WTC11 (cell line): ENCODE measurements around the gene NFKB1.

ENCODE experiments used
- ATF1 ChIP-seq: sonication (generic); formaldehyde crosslinking; IDR thresholded peaks from 2 replicates; pipeline ENCODE4 v1.8.1; 2023; ENCODE audit warnings: mild to moderate bottlenecking, moderate library complexity, missing genetic modification reagents
- ZBTB21 ChIP-seq: sonication (generic); formaldehyde crosslinking; IDR thresholded peaks from 2 replicates; pipeline ENCODE4 v1.8.1; 2023; ENCODE audit warnings: mild to moderate bottlenecking, missing genetic modification reagents, borderline replicate concordance
- ZNF138 ChIP-seq: sonication (generic); formaldehyde crosslinking; conservative IDR thresholded peaks from 2 replicates; pipeline ENCODE4 v1.8.1; 2022; ENCODE audit warnings: mild to moderate bottlenecking, moderate library complexity, missing genetic modification reagents
- ZNF219 ChIP-seq: sonication (generic); formaldehyde crosslinking; IDR thresholded peaks from 2 replicates; pipeline ENCODE4 v1.8.0; 2023; ENCODE audit warnings: missing genetic modification reagents, mild to moderate bottlenecking, borderline replicate concordance
- TF ChIP-seq, protein P1 (sequence below): fragments of 200-600 bp; IDR thresholded peaks from 2 replicates; pipeline ENCODE4 v1.8.0; 2022; ENCODE audit warnings: antibody characterized with exemption
- TF ChIP-seq, protein P2 (sequence below): sonication (generic); formaldehyde crosslinking; IDR thresholded peaks from 2 replicates; pipeline ENCODE4 v1.8.1; 2023; ENCODE audit warnings: mild to moderate bottlenecking, missing genetic modification reagents, moderate library complexity
- TF ChIP-seq, protein P3 (sequence below): sonication (generic); formaldehyde crosslinking; IDR thresholded peaks from 2 replicates; pipeline ENCODE4 v1.8.0; 2023; ENCODE audit warnings: mild to moderate bottlenecking, missing genetic modification reagents
- TF ChIP-seq, protein P4 (sequence below): fragments of 250-450 bp; sonication (Bioruptor Pico); IDR thresholded peaks from 2 replicates; pipeline ENCODE4 v1.9.0; 2021; ENCODE audit warnings: mild to moderate bottlenecking, borderline replicate concordance
- TF ChIP-seq, protein P5 (sequence below): sonication (generic); formaldehyde crosslinking; IDR thresholded peaks from 2 replicates; pipeline ENCODE4 v1.8.0; 2022; ENCODE audit warnings: mild to moderate bottlenecking, missing genetic modification reagents

DNA sequence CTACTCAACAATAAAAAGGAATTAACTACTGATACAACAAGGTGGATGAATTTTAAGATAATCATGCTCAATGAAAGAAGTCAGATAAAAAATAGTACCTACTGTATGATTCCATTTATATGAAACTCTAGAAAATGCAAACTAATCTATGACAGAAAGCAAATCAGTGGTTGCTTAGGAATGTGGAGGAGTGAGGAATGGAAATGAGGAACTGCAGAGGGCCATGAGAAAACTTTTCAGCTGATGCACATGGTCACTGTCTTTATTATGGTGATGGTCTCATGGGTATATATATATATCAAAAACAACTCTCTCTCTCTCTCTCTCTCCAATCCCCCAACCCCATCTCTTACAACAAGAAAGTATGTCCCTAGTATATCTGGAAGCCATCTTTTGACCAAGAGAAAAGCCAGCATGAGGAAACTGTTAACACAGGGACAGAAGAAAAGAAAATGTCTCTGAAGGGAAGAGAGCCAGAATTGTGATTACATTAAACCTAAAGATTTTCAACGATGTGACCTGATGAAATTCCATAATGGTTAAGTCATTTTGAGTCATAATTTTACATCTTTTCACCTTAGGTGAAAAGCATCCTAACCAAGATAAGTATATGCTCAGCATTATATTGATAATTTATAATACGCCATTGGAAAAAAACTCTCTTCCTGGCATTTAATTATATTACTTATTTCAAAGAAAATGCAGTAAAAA lies 8.5 kb upstream of the NFKB1 start:
- TF ChIP-seq, protein P1, sequence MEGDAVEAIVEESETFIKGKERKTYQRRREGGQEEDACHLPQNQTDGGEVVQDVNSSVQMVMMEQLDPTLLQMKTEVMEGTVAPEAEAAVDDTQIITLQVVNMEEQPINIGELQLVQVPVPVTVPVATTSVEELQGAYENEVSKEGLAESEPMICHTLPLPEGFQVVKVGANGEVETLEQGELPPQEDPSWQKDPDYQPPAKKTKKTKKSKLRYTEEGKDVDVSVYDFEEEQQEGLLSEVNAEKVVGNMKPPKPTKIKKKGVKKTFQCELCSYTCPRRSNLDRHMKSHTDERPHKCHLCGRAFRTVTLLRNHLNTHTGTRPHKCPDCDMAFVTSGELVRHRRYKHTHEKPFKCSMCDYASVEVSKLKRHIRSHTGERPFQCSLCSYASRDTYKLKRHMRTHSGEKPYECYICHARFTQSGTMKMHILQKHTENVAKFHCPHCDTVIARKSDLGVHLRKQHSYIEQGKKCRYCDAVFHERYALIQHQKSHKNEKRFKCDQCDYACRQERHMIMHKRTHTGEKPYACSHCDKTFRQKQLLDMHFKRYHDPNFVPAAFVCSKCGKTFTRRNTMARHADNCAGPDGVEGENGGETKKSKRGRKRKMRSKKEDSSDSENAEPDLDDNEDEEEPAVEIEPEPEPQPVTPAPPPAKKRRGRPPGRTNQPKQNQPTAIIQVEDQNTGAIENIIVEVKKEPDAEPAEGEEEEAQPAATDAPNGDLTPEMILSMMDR: no peak
- TF ChIP-seq, protein P2, sequence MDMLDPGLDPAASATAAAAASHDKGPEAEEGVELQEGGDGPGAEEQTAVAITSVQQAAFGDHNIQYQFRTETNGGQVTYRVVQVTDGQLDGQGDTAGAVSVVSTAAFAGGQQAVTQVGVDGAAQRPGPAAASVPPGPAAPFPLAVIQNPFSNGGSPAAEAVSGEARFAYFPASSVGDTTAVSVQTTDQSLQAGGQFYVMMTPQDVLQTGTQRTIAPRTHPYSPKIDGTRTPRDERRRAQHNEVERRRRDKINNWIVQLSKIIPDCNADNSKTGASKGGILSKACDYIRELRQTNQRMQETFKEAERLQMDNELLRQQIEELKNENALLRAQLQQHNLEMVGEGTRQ: no peak
- no peak for TF ChIP-seq ZNF219 (CRISPR knock-in tag)
- TF ChIP-seq, protein P3, sequence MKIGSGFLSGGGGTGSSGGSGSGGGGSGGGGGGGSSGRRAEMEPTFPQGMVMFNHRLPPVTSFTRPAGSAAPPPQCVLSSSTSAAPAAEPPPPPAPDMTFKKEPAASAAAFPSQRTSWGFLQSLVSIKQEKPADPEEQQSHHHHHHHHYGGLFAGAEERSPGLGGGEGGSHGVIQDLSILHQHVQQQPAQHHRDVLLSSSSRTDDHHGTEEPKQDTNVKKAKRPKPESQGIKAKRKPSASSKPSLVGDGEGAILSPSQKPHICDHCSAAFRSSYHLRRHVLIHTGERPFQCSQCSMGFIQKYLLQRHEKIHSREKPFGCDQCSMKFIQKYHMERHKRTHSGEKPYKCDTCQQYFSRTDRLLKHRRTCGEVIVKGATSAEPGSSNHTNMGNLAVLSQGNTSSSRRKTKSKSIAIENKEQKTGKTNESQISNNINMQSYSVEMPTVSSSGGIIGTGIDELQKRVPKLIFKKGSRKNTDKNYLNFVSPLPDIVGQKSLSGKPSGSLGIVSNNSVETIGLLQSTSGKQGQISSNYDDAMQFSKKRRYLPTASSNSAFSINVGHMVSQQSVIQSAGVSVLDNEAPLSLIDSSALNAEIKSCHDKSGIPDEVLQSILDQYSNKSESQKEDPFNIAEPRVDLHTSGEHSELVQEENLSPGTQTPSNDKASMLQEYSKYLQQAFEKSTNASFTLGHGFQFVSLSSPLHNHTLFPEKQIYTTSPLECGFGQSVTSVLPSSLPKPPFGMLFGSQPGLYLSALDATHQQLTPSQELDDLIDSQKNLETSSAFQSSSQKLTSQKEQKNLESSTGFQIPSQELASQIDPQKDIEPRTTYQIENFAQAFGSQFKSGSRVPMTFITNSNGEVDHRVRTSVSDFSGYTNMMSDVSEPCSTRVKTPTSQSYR (CRISPR knock-in tag): no peak
- TF ChIP-seq ZNF138 (CRISPR knock-in tag): no peak
- TF ChIP-seq ATF1 (CRISPR knock-in tag): no peak
- TF ChIP-seq, protein P4, sequence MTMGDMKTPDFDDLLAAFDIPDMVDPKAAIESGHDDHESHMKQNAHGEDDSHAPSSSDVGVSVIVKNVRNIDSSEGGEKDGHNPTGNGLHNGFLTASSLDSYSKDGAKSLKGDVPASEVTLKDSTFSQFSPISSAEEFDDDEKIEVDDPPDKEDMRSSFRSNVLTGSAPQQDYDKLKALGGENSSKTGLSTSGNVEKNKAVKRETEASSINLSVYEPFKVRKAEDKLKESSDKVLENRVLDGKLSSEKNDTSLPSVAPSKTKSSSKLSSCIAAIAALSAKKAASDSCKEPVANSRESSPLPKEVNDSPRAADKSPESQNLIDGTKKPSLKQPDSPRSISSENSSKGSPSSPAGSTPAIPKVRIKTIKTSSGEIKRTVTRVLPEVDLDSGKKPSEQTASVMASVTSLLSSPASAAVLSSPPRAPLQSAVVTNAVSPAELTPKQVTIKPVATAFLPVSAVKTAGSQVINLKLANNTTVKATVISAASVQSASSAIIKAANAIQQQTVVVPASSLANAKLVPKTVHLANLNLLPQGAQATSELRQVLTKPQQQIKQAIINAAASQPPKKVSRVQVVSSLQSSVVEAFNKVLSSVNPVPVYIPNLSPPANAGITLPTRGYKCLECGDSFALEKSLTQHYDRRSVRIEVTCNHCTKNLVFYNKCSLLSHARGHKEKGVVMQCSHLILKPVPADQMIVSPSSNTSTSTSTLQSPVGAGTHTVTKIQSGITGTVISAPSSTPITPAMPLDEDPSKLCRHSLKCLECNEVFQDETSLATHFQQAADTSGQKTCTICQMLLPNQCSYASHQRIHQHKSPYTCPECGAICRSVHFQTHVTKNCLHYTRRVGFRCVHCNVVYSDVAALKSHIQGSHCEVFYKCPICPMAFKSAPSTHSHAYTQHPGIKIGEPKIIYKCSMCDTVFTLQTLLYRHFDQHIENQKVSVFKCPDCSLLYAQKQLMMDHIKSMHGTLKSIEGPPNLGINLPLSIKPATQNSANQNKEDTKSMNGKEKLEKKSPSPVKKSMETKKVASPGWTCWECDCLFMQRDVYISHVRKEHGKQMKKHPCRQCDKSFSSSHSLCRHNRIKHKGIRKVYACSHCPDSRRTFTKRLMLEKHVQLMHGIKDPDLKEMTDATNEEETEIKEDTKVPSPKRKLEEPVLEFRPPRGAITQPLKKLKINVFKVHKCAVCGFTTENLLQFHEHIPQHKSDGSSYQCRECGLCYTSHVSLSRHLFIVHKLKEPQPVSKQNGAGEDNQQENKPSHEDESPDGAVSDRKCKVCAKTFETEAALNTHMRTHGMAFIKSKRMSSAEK (CRISPR knock-in tag): no peak
- no peak for TF ChIP-seq ZBTB21
- TF ChIP-seq, protein P5, sequence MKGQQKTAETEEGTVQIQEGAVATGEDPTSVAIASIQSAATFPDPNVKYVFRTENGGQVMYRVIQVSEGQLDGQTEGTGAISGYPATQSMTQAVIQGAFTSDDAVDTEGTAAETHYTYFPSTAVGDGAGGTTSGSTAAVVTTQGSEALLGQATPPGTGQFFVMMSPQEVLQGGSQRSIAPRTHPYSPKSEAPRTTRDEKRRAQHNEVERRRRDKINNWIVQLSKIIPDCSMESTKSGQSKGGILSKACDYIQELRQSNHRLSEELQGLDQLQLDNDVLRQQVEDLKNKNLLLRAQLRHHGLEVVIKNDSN (CRISPR knock-in tag): no peak
